Activated CD8-positive, alpha-beta memory T cell treated with anti-CD3 and anti-CD28 coated beads for 36 hours (primary cell): ENCODE results near the gene LOXL3. TPM values are rescaled to one million over a fixed set of nuclear protein-coding genes. Genes with fewer than 3 reads are reported as not detected.

ENCODE experiments used
- CTCF ChIA-PET: fragments of 350-600 bp; sonication (Branson Sonifier 250); formaldehyde crosslinking; loops from one replicate; lab custom pipeline; 2021; ENCODE audit warnings: antibody characterized with exemption; lab: Charles Lee
- POLR2A ChIA-PET: fragments of 350-600 bp; sonication (Branson Sonifier 250); formaldehyde crosslinking; loops from one replicate; lab custom pipeline; 2021; ENCODE audit warnings: antibody characterized with exemption; lab: Charles Lee
- total RNA-seq, 2 experiments: library from RNA; stranded (reverse); gene quantifications; one replicate each; pipeline ENCODE4 v1.2.3, GENCODE V29; 2021

LOXL3 gene
- total RNA-seq, 2 experiments from 2014 or later, result 1.4 to 1.6 TPM

DNA sequence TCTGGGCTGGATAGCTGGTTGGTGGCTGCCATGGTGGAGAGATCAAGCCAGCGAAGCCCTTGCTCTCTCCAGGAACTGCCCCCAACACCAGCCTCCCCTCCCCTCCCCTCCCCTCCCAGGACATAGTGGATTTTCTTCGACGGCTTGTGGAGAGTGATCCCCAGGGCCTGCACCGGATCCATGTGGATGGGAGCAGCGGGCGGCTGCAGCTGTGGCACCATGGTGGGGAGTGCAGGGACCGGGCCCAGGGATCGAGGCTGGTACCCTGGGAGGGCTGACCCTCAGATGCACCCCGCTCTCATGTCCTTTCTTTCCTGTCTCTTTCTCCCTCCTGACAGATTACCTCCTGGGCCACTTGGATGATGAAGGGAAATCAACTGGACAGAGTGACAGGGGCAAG lies 63.8 kb downstream of the LOXL3 start:
- CTCF ChIA-PET, result no interaction called here
- POLR2A ChIA-PET, result no interaction called here

DNA sequence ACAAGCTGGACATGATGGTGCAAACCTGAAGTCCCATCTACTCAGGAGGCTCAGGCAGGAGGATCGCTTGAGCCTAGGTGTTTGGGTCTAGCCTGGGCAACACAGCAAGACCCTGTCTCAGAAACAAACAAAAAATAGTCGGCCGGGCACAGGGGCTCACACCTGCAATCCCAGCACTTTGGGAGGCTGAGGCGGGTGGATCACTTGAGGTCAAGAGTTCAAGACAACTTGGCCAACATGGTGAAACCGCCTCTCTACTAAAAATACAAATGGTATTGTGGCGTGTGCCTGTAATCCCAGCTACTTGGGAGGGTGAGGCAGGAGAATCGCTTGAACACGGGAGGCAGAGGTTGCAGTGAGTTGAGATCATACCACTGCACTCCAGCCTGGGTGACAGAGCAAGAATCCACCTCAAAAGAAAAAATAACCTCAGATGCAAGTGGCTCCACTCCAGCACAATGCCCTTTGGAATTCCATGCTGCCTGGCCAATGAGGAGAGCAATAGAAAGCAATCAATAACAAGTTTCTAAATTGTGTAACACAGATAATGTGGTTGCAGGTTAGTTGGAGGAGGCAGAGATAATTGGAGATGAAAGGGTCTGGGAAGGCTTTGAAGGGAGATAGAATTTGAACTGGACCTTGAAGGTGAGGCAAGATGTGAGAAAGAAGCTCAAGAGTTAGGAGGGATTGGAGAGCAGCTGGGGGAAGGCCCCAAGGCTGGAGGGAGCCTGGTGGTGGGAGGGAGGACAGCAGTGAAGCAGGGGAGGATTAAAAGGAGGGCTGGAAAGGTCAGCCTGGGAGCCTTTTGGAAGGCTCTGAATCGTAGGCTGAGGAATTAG lies 64.9 kb downstream of the LOXL3 start:
- ChIA-PET CTCF (interaction anchor here (0.7 kb wide), 1 partner anchor 28 kb away, joined by 3 read pairs; no protein-coding TSS in a partner anchor), POLR2A (interaction anchor here (0.6 kb wide), 1 partner anchor 18 kb away, joined by 5 read pairs; no protein-coding TSS in a partner anchor)

DNA sequence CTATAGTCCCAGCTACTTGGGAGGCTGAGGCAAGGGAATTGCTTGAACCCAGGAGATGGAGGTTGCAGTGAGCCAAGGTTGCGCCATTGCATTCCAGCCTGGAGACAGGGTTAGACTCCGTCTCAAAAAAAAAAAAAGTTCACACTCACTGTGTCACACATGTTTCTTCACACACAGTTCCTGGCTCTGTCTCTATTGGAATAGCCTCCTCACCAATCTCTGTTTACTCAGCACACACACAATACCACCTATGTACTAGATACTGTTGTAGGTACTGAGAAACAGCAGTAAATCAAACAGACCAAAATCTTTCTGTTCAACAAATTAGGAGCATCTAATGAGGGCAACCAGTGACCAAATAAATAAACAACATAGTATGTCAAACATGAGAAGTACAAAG lies 67.6 kb downstream of the LOXL3 start:
- ChIA-PET POLR2A (no interaction called here), CTCF (interaction anchor here (1.7 kb wide), 1 partner anchor 15 kb away, joined by 4 read pairs; no protein-coding TSS in a partner anchor)

DNA sequence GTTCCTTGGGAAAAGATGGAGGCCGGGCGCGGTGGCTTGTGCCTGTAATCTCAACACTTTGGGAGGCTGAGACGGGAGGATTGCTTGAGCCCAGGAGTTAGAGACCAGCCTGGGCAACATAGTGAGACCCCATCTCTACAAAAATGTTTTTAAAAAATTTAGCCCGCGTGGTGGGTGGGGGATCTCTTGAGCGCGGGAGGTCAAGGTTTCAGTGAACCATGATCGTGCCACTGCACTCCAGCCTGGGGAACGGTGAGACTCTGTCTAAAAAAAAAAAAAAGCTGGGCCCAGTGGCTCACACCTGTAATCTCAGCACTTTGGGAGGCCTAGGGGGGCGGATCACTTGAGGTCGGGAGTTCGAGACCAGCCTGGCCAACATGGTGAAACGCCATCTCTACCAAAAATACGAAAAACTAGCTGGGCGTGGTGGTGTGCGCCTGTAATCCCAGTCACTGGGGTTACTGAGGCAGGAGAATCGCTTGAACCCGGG lies 70.0 kb downstream of the LOXL3 start:
- POLR2A ChIA-PET, result interaction anchor here (0.7 to 2.9 kb wide), 2 partner anchors 11 to 29 kb away, joined by 3 to 8 read pairs; partner anchors contain the start of genes INO80B and MRPL53
- CTCF ChIA-PET, result interaction anchor here (0.6 to 3.8 kb wide), 11 partner anchors 11 to 105 kb away, joined by 3 to 34 read pairs (median 12); partner anchors contain the start of genes INO80B, MRPL53, PCGF1 and WBP1

DNA sequence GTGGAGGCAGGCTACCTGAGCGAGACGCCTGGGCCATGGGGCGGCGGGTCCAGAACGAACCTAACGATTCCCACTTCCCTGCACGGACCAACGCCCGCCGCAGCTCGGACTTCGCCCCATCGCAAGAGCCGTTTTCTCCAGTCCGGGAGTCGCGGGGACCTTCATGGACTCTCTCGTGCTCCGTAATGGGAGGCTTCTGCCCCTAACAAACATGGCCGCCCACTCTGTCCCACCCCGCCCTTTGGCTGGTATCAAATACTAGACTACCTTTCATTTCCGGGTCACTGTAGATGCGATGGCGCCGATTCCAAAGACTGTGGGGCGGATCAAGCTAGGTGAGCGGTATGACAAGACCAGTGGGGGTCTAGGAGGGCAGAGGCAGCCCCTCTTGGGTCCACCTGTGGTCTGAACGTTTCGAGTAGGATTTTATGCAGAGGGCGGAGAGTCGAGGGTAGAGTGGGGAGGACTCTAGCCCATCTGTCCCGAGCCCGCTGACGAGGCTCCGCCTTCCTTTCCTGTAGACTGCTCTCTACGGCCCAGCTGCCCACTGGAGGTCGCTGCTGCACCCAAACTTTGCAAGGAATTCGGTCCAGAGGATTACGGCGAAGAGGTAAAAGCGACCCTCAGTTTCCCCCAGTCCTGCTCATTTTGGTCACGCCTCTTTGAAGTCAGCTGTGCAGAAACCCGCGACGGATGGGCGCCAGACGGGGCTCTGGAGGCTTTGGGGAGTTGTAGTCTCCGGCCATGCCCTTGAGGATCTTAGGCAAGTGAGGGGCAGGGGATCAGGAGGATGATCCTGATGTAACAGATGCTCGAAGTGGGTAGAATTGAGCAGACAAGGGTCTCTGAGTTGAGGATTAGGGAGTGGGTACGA lies 70.7 kb downstream of the LOXL3 start, which contains the start of the genes CCDC142 and TTC31:
CCDC142 (minus strand) TSS at position 198 of the 874 bp plus-strand sequence; CDS start at position 37, 161 bp downstream.
TTC31 (plus strand) TSS at position 281 of the 874 bp plus-strand sequence; CDS start at position 296, 15 bp downstream.
- POLR2A ChIA-PET, result interaction anchor here (0.8 to 2.9 kb wide), 4 partner anchors 10 to 49 kb away, joined by 3 to 10 read pairs (median 6); partner anchors contain the start of genes INO80B, MOGS and MRPL53
- CTCF ChIA-PET, result interaction anchor here (0.8 to 3.8 kb wide), 21 partner anchors 9 to 233 kb away, joined by 3 to 34 read pairs (median 4); partner anchors contain the start of genes AUP1, DQX1, HTRA2 and INO80B

Other genes with a start within 250 kb of the LOXL3 start
- gene SLC4A5, start 210.5 kb downstream of the LOXL3 start, total RNA-seq, result 1 to 10 TPM; 1.2 to 1.6 TPM
- gene DCTN1, start 173.6 kb downstream of the LOXL3 start, total RNA-seq, result 100 to 1,000 TPM in 1 of 2 experiments, 10 to 100 TPM in 1; 92.9 to 102 TPM
- 1 to 10 TPM; 3.1 to 3.8 TPM for gene C2orf81, start 132.3 kb downstream of the LOXL3 start, total RNA-seq
- gene WDR54, start 132.2 kb downstream of the LOXL3 start, total RNA-seq, result 100 to 1,000 TPM; 101 to 102 TPM
- gene RTKN, start 112.0 kb downstream of the LOXL3 start, total RNA-seq, result 1 to 10 TPM; 1.2 to 1.6 TPM
- gene INO80B, start 98.9 kb downstream of the LOXL3 start, total RNA-seq, result 10 to 100 TPM; 40.4 to 41.1 TPM
- 10 to 100 TPM; 24.9 to 28.7 TPM for gene WBP1, start 95.5 kb downstream of the LOXL3 start, total RNA-seq
- gene MOGS, start 88.6 kb downstream of the LOXL3 start, total RNA-seq, result 10 to 100 TPM; 82.6 to 83.9 TPM
- 100 to 1,000 TPM; 116 to 120 TPM for gene MRPL53, start 81.3 kb downstream of the LOXL3 start, total RNA-seq
- 10 to 100 TPM; 18.9 to 20.2 TPM for gene CCDC142, start 70.9 kb downstream of the LOXL3 start, total RNA-seq
- gene TTC31, start 70.9 kb downstream of the LOXL3 start, total RNA-seq, result 10 to 100 TPM; 22.9 to 23.5 TPM
- under 1 TPM; 0.36 to 0.51 TPM for gene LBX2, start 54.3 kb downstream of the LOXL3 start, total RNA-seq
- gene PCGF1, start 46.2 kb downstream of the LOXL3 start, total RNA-seq, result 10 to 100 TPM; 23.8 to 26.1 TPM
- gene TLX2, start 39.5 kb downstream of the LOXL3 start, total RNA-seq, result under 1 TPM; 0.25 TPM
- under 1 TPM; 0.75 to 0.91 TPM for gene DQX1, start 27.7 kb downstream of the LOXL3 start, total RNA-seq
- 100 to 1,000 TPM; 200 to 208 TPM for gene AUP1, start 24.2 kb downstream of the LOXL3 start, total RNA-seq
- 10 to 100 TPM; 77.0 to 79.0 TPM for gene HTRA2, start 24.0 kb downstream of the LOXL3 start, total RNA-seq
- 10 to 100 TPM; 22.5 to 22.7 TPM for gene DOK1, start 778 bp upstream of the LOXL3 start, total RNA-seq
- not detected for gene M1AP, start 94.4 kb upstream of the LOXL3 start, total RNA-seq
- gene SEMA4F, start 100.3 kb upstream of the LOXL3 start, total RNA-seq, result 1 to 10 TPM; 5.2 to 5.9 TPM